Gastroesophageal sphincter (tissue), 4 donors: ENCODE data around the gene SYT1. TPM values are rescaled to one million over a fixed set of nuclear protein-coding genes. Genes with fewer than 3 reads are reported as not detected.

ENCODE experiments used
- ATAC-seq: fragments of 150-250 bp; one replicate; pipeline ENCODE4 v1.9.1; 2016; ENCODE audit warnings: mild to moderate bottlenecking, moderate library complexity
- H3K27ac ChIP-seq, 4 donors: fragments of 200-600 bp; sonication (generic) in 3 of 4; 1 replicate in 3 of 4; 2 replicates in 1 of 4; pipeline ENCODE4 v1.5.1; 2016 to 2019
- H3K27me3 ChIP-seq: fragments of 200-600 bp; sonication (generic); one replicate; pipeline ENCODE4 v1.5.1; 2019
- H3K36me3 ChIP-seq, 2 donors: fragments of 200-600 bp; sonication (generic); one replicate each; pipeline ENCODE4 v1.5.1; 2019; ENCODE audit warnings: control low read depth in 1 of 2
- H3K4me1 ChIP-seq, 3 donors: fragments of 200-600 bp; sonication (generic); 1 replicate in 2 of 3; 2 replicates in 1 of 3; pipeline ENCODE4 v1.5.1; 2016 to 2019; ENCODE audit warnings: control low read depth in 2 of 3
- H3K4me3 ChIP-seq, 2 donors: fragments of 200-600 bp; sonication (generic); one replicate each; pipeline ENCODE4 v1.5.1; 2019; ENCODE audit warnings: mild to moderate bottlenecking in 1 of 2, moderate library complexity in 1 of 2
- H3K9me3 ChIP-seq, 3 donors: fragments of 200-600 bp; sonication (generic); one replicate each; pipeline ENCODE4 v1.5.1; 2017 to 2019; ENCODE audit warnings: control low read depth in 2 of 3
- CTCF ChIP-seq, 4 experiments: fragments of 200-600 bp in 2 of 4; fragments of 450-650 bp in 2 of 4; sonication (generic) in 1 of 4; IDR thresholded peaks; one replicate each; pipeline ENCODE4 v1.5.1; 2017 to 2019; ENCODE audit warnings: antibody characterized with exemption in 4 of 4, mild to moderate bottlenecking in 2 of 4, moderate library complexity in 2 of 4
- EP300 ChIP-seq: sonication (generic); formaldehyde crosslinking; IDR thresholded peaks from one replicate; pipeline ENCODE4 v1.6.1; 2017; ENCODE audit warnings: antibody characterized with exemption, mild to moderate bottlenecking
- POLR2A ChIP-seq, 2 donors: fragments of 450-650 bp; IDR thresholded peaks; one replicate each; pipeline ENCODE4 v1.6.1; 2017; ENCODE audit warnings: antibody characterized with exemption in 2 of 2, mild to moderate bottlenecking in 2 of 2, moderate library complexity in 1 of 2
- POLR2AphosphoS5 ChIP-seq: sonication (generic); formaldehyde crosslinking; IDR thresholded peaks from one replicate; pipeline ENCODE4 v1.6.1; 2017; ENCODE audit warnings: antibody characterized with exemption
- WGBS, 2 donors: methylation state at CpG; one replicate each; pipeline ENCODE4 v1.1.5; 2018; ENCODE audit warnings: low coverage in 1 of 2; 5-methylcytosine and 5-hydroxymethylcytosine counted together
- total RNA-seq, 4 donors: library from RNA; depleted of rRNA; stranded (reverse); fragments of >200 nt; gene quantifications; one replicate each; pipeline ENCODE4 v1.1.0, GENCODE V29; 2016

The SYT1 gene
- total RNA-seq, 4 donors from 2014 or later, result 1.9 to 6.6 (median 3.5) TPM

- no peaks in the 10 kb centered on the region for H3K36me3 ChIP-seq
- TF ChIP-seq EP300, result no peak
- TF ChIP-seq POLR2AphosphoS5, result no peak
- no peak for TF ChIP-seq POLR2A (IDR thresholded peaks at IDR 0.05)
- TF ChIP-seq CTCF (IDR thresholded peaks at IDR 0.05), result no peak
- H3K4me1 ChIP-seq, result no peaks in the 10 kb centered on the region
- no peak overlapping the region for H3K4me3 ChIP-seq
- H3K27me3 ChIP-seq, result no peaks in the 10 kb centered on the region
- 53 to 64% methylated on average over 1 of the region's 1 CpG for WGBS, 2 donors
- no peaks in the 10 kb centered on the region for H3K9me3 ChIP-seq
- no peak overlapping the region for H3K27ac ChIP-seq
- ATAC-seq, result no peak
Observed at GRCh38 chr12:79161249-79161934, 296.8 kb downstream of the SYT1 start.

GRCh38 chr12:79162147-79162772 is 297.7 kb downstream of the SYT1 start:
- H3K27ac ChIP-seq, result no peak overlapping the region
- no peaks in the 10 kb centered on the region for H3K36me3 ChIP-seq
- 39 to 55% methylated on average over 3 of the region's 3 CpGs for WGBS, 2 donors
- no peak for ATAC-seq
- no peaks in the 10 kb centered on the region for H3K4me1 ChIP-seq
- H3K27me3 ChIP-seq, result no peaks in the 10 kb centered on the region
- no peak overlapping the region for H3K4me3 ChIP-seq
- TF ChIP-seq CTCF (IDR thresholded peaks at IDR 0.05), result no peak
- no peak for TF ChIP-seq EP300
- TF ChIP-seq POLR2AphosphoS5, result no peak
- no peak for TF ChIP-seq POLR2A (IDR thresholded peaks at IDR 0.05)
- H3K9me3 ChIP-seq, result no peaks in the 10 kb centered on the region

- Histone ChIP-seq H3K27me3 (no peaks in the 10 kb centered on the region), H3K4me3 (no peak overlapping the region), H3K4me1 (no peaks in the 10 kb centered on the region), H3K36me3 (no peaks in the 10 kb centered on the region), H3K9me3 (no peaks in the 10 kb centered on the region), H3K27ac (no peak overlapping the region)
- TF ChIP-seq EP300, result no peak
- no peak for TF ChIP-seq CTCF (IDR thresholded peaks at IDR 0.05)
- TF ChIP-seq POLR2AphosphoS5, result no peak
- WGBS, 2 donors, result 75 to 86% methylated on average over 1 of the region's 1 CpG
- ATAC-seq, result no peak
Observed at GRCh38 chr12:79162948-79163347, 298.4 kb downstream of the SYT1 start.

GRCh38 chr12:79164890-79165289 is 300.3 kb downstream of the SYT1 start:
- Histone ChIP-seq H3K4me1 (no peaks in the 10 kb centered on the region), H3K36me3 (no peaks in the 10 kb centered on the region), H3K9me3 (no peaks in the 10 kb centered on the region), H3K27me3 (no peaks in the 10 kb centered on the region), H3K27ac (no peak overlapping the region), H3K4me3 (no peak overlapping the region)
- TF ChIP-seq POLR2A (IDR thresholded peaks at IDR 0.05) (no peak), CTCF (IDR thresholded peaks at IDR 0.05) (no peak), POLR2AphosphoS5 (no peak)
- ATAC-seq, result no peak
- WGBS, 2 donors, result 69 to 80% methylated on average over 2 of the region's 2 CpGs

- Histone ChIP-seq H3K4me1 (no peaks in the 10 kb centered on the region), H3K27ac (no peak overlapping the region), H3K9me3 (peaks cover 0 to 6% (median 0%) of the 10 kb centered on the region in 3 donors), H3K27me3 (no peaks in the 10 kb centered on the region), H3K4me3 (no peak overlapping the region), H3K36me3 (no peaks in the 10 kb centered on the region)
- no peak for TF ChIP-seq EP300
- TF ChIP-seq POLR2AphosphoS5, result no peak
- no peak for TF ChIP-seq CTCF (IDR thresholded peaks at IDR 0.05)
- TF ChIP-seq POLR2A (IDR thresholded peaks at IDR 0.05), result no peak
- WGBS, 2 donors, result 56 to 100% methylated on average over 1 to 2 of the region's 2 CpGs
- ATAC-seq, result no peak
Observed at GRCh38 chr12:79168687-79169086, 304.1 kb downstream of the SYT1 start.
